GM10266 (cell line): ENCODE measurements around the gene RUNDC3A.

Source experiments
- DNase-seq: peaks from one replicate; pipeline ENCODE4 v3.0.0; 2012; ENCODE audit errors: extremely low spot score
- TF ChIP-seq, protein P1 (sequence below): IDR thresholded peaks from 2 replicates; pipeline ENCODE4 v1.5.1; 2012; ENCODE audit warnings: mild to moderate bottlenecking, low read depth; ENCODE audit not compliant: control insufficient read depth, insufficient read depth; ENCODE audit errors: missing control alignments

Gene RUNDC3A

DNA sequence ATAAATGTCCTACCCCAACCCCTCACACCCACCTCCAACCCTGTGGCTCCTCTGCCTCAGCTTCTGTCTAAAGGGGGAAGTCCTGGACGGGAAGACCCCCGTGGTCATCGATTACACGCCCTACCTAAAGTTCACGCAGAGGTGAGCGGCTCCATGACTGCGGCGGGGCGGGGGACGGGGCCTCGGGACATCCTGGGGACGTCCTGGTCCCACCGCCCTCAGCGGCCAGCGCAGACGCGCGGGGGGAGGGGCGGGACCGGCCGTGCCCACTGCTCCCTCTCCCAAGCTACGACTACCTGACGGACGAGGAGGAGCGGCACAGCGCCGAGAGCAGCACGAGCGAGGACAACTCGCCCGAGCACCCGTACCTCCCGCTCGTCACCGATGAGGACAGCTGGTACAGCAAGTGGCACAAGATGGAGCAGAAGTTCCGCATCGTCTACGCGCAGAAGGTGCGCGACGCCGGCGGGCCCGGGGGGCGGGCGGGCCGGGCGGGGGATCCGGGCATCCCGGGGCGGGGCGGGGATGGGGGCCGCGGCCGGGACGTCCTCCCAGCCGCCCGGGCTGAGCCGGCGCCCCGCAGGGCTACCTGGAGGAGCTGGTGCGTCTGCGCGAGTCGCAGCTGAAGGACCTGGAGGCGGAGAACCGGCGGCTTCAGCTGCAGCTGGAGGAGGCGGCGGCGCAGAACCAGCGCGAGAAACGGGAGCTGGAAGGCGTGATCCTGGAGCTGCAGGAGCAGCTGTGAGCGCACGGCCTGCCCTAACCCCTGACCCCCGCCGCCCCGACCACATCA lies 6.7 kb downstream of the RUNDC3A start:
- TF ChIP-seq, protein P1, sequence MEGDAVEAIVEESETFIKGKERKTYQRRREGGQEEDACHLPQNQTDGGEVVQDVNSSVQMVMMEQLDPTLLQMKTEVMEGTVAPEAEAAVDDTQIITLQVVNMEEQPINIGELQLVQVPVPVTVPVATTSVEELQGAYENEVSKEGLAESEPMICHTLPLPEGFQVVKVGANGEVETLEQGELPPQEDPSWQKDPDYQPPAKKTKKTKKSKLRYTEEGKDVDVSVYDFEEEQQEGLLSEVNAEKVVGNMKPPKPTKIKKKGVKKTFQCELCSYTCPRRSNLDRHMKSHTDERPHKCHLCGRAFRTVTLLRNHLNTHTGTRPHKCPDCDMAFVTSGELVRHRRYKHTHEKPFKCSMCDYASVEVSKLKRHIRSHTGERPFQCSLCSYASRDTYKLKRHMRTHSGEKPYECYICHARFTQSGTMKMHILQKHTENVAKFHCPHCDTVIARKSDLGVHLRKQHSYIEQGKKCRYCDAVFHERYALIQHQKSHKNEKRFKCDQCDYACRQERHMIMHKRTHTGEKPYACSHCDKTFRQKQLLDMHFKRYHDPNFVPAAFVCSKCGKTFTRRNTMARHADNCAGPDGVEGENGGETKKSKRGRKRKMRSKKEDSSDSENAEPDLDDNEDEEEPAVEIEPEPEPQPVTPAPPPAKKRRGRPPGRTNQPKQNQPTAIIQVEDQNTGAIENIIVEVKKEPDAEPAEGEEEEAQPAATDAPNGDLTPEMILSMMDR, result no peak
- DNase-seq, result peak; percentile 80

DNA sequence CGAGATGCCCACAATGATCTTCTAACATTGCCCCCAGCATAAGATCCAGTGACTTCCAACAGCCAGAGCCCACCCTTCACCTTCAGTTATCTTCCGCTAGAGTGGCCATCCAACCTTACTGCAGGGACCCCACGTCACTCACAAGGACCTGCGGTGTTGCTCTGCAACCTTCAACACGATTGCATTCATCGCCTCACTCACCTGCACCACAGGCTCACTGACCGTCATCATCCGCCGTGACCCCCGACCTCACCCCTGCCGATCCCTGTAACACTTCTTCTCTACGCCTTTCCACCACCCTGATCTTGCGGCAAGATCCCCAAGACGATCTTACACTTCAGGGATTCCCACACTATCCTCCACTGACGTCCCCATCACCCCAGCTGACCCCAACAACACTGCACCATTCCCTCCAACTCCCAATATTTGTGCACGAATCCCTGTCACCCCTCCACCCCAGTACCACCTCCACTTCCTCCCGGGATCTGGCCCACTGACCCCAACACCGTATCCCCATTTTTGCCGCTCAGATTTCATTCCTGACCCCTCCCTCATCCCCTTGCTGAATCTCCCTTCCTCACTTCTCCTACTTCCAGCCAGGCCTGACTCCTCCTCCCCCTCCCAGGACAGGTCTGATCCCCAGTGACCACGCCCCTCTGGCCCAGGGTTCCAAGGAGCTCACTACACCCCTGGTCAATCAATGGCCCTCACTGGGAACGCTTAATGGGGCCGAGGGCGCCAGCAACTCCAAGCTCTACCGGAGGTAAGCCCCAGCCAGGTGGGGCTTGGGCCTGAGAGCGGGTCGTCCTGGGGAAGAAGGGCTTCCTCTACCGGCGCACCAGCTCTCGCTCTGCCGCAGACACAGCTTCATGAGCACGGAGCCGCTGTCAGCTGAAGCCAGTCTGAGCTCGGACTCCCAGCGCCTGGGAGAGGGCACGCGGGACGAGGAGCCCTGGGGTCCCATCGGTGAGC lies 7.6 kb downstream of the RUNDC3A start:
- no peak for DNase-seq
- TF ChIP-seq, protein P1, result no peak

DNA sequence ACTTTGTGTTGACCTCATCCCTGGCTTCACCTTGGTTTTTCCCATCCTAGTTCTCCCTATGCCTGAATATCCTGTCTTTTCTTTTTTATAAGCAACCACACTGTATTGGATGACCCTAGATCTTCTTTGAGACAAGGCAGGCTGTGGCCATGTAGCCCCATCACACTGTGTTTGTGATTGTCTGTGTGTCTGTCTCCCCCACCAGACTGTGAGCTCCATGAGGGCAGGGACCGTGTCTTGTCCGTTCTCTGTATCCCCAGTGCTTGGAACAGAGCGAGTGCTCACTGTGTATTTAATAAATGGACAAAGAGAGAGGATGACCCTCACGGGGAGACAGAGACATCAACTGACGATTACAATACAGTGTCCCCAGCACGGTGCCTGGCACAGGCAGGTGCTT lies 9.1 kb downstream of the RUNDC3A start:
- TF ChIP-seq, protein P1, result no peak
- DNase-seq, result no peak

DNA sequence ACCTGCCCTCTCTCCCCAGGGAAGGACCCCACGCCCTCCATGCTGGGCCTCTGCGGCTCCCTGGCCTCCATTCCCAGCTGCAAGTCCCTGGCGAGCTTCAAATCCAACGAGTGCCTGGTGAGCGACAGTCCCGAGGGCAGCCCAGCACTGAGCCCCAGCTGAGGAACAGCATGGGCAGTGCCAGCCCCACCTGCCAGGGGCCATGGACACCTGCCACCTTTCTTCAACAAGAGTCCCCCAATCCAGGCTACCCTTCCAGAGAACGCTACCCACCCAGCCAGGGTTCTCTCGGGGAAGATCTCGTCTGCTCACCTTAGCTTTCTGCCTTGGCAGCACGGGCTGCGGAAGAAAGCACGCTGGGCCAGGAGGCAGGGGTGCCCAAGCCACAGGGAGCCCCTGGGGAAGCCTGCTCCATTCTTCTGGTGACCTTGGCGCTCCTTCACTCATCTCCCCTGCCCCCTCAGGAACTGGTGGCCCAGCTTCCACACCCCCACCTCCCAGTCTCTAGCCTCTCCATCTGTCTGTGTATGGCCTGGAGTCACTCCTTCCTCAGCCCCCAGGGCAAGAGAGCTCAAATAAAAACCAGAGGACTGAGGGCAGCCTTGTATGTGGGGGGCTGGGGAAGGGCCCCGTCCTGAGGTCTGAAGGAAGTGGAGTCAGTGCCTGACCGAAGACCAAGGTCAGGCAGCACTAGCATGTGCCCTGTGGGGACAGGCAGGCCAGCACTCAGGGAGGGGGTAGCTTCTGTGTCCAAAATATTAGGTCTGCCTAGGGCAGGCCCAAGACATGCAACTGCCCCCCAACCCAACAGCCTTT lies 9.9 kb downstream of the RUNDC3A start:
- TF ChIP-seq, protein P1, result no peak
- no peak for DNase-seq

DNA sequence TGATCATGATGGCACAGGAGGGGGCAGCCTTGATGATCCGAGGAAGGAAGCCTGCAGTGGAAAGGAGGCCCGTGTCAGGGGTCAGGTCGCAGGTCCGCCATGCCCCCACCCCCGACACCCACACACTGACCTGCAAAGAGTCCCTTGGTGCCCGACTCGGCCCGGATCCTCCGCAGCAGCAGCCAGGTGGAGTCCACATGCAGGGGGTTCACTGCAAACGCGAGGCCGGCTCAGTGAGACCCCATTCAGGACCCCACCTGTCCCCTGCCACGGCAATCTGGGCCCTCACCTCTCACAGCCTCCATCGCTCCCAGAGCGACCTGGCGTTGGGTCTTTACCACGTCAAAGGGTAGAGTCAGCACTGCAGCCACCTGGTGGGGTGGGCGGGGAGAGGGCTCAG lies 11.7 kb downstream of the RUNDC3A start:
- TF ChIP-seq, protein P1, result no peak
- DNase-seq, result no peak

DNA sequence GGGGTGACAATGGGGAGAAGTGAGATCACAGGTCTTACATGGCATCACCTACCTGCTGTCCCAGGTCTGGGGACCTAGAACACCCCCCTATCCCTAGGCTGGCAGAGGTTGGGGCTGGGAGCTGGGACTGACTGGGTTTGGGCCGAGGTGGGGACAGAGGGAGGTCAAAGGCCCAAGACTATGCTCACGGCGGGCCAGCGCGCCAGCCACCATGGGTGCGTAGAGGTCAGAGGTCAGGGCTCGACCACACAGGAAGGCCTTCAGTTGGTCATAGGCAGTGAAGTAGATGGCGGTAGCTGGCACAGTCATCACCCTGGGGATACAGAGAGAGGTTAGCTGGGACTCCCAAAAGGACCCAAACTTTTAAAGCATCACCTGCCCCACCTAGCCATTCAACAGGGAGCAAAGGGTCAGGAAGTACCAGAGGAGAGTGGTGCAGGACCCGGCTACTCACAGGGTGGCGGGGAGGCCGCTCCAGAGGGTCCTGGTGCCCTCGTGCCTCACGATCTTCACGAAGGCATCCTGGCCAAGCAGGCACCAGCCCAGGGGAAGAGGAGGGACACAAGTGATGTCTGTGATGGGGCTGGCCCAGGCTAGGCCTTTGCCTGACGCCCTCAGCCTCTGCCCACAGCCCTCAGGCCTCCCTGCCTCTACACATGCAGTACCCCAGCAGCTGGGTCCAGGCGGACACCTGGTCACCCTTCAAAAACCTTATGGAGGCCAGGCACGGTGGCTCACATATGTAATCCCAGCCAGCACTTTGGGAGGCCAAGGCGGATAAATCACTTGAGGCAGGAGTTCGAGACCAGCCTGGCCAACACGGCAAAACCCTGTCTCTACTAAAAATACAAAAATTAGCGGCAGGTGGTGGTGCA lies 13.1 kb downstream of the RUNDC3A start:
- TF ChIP-seq, protein P1, result no peak
- DNase-seq, result no peak
